Prostate gland (tissue), 2 donors: ENCODE measurements around the gene PALLD. TPM values are rescaled to one million over a fixed set of nuclear protein-coding genes. Genes with fewer than 3 reads are reported as not detected.
A peak's percentile ranks its signal among the peaks of the same experiment; 100 is the strongest.

Experiments
- DNase-seq: peaks from one replicate; pipeline ENCODE4 v3.0.0-alpha.2; 2019; ENCODE audit warnings: low spot score
- H3K27ac ChIP-seq, 2 donors: fragments of 200-600 bp; sonication (generic); 2 replicates each; pipeline ENCODE4 v1.5.1; 2017 to 2019
- H3K27me3 ChIP-seq: fragments of 200-600 bp; sonication (generic); replicated peaks from 2 replicates; pipeline ENCODE4 v1.5.1; 2019; ENCODE audit not compliant: insufficient read depth
- H3K36me3 ChIP-seq, 2 donors: fragments of 200-600 bp; sonication (generic); 1 replicate in 1 of 2; 2 replicates in 1 of 2; pipeline versions ENCODE4 v1.5.1 to v1.8.1; 2017 to 2019
- H3K4me1 ChIP-seq: fragments of 200-600 bp; sonication (generic); replicated peaks from 2 replicates; pipeline ENCODE4 v1.5.1; 2019
- H3K4me3 ChIP-seq, 2 donors: fragments of 200-600 bp; sonication (generic); 2 replicates each; pipeline ENCODE4 v1.5.1; 2017 to 2019
- H3K9me3 ChIP-seq: fragments of 200-600 bp; sonication (generic); 2 replicates; pipeline ENCODE4 v1.5.1; 2017
- CTCF ChIP-seq, 4 experiments: fragments of 200-600 bp in 2 of 4; fragments of 450-650 bp in 2 of 4; sonication (generic) in 2 of 4; IDR thresholded peaks; 1 replicate in 3 of 4; 2 replicates in 1 of 4; pipeline ENCODE4 v1.5.1; 2016 to 2019; ENCODE audit warnings: antibody characterized with exemption in 4 of 4, mild to moderate bottlenecking in 2 of 4, moderate library complexity in 2 of 4
- POLR2A ChIP-seq: fragments of 450-650 bp; IDR thresholded peaks from one replicate; pipeline ENCODE4 v1.6.1; 2016; ENCODE audit warnings: antibody characterized with exemption, mild to moderate bottlenecking
- POLR2AphosphoS5 ChIP-seq: sonication (generic); formaldehyde crosslinking; IDR thresholded peaks from one replicate; pipeline ENCODE4 v1.6.1; 2017; ENCODE audit warnings: antibody characterized with exemption
- WGBS: methylation state at CpG from one replicate; pipeline ENCODE4 v1.1.5; 2018; 5-methylcytosine and 5-hydroxymethylcytosine counted together
- intact Hi-C: fragments of 100-400 bp; cut with DNase I; formaldehyde crosslinking; loops from one replicate; pipeline ENCODE4 v1.14.2; 2022
- total RNA-seq, 2 donors: library from RNA; depleted of rRNA; stranded (reverse); fragments of >200 nt; gene quantifications; one replicate each; pipeline ENCODE4 v1.1.0, GENCODE V29; 2016

Gene PALLD
- total RNA-seq, 2 donors from 2014 or later, result 252 TPM

DNA sequence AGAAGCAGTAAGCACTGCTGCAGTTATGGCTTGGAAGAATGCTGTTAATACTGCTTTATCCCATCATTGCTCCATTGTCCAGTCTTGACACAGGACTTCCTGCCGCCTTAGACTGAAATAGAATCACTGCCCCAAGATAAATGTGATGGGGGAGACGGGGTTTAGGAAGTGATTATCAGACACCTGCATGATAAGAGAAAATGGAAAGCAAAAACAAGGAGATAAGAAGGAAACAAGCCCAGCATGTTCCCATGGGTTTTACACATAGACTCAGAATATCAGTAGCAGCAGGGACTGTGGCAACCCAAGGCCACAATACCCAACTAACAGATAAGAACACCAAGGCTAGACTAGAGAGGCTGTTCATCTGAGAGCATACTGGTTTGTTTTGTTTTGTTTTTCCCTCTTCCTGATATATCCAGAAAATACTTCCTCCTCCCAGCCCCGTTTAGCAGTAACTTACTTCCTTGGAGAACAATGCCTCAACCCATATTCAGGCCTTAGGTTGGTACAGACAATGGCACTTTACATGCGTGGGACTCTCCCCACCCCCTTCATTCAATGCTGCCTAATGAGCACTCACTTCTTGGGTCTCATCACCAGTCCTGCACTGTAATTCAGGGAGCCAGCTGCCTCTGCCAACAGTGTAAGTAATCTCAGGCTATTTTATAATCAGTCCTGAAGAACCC lies 280.6 kb downstream of the PALLD start:
- intact Hi-C loops, result no loop called here
- Histone ChIP-seq H3K4me1 (no peaks in the 10 kb centered on the region), H3K9me3 (no peaks in the 10 kb centered on the region), H3K36me3 (no peaks in the 10 kb centered on the region), H3K27ac (no peak overlapping the region), H3K4me3 (no peak overlapping the region), H3K27me3 (no peaks in the 10 kb centered on the region)
- 81% methylated on average over 4 of the region's 4 CpGs for WGBS
- no peak for DNase-seq
- no peak for TF ChIP-seq POLR2A
- no peak for TF ChIP-seq CTCF (IDR thresholded peaks at IDR 0.05)
- no peak for TF ChIP-seq POLR2AphosphoS5

- Histone ChIP-seq H3K27ac (no peak overlapping the region), H3K36me3 (no peaks in the 10 kb centered on the region), H3K4me1 (no peaks in the 10 kb centered on the region), H3K4me3 (no peak overlapping the region), H3K27me3 (no peaks in the 10 kb centered on the region), H3K9me3 (no peaks in the 10 kb centered on the region)
- intact Hi-C loops, result no loop called here
- TF ChIP-seq POLR2AphosphoS5 (no peak), POLR2A (no peak), CTCF (IDR thresholded peaks at IDR 0.05) (no peak)
- DNase-seq, result no peak
- WGBS, result 88% methylated on average over 4 of the region's 4 CpGs
Observed at GRCh38 chr4:168781341-168781740, 284.5 kb downstream of the PALLD start.

DNA sequence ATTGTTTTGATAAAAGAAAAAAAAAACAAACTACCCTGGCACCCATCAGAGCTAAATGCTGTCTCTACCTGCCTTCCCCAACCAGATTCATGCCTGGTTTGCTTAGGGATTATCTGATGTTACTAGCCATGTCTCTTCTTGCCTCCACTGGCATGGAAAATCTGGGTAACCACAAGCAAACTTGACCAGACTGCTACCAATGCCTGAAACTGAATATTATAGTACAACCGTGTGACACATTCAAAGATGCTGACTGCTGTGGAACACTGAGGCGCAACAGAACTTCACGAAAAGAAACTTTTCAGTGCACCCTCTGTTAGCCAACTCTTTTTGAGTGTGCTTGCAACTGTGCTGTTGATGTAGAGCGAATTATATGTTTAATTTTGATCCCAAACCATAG lies 285.1 kb downstream of the PALLD start:
- no peak overlapping the region for H3K27ac ChIP-seq
- no peak overlapping the region for H3K4me3 ChIP-seq
- WGBS, result 63% methylated on average over 4 of the region's 4 CpGs
- H3K27me3 ChIP-seq, result no peaks in the 10 kb centered on the region
- H3K9me3 ChIP-seq, result no peaks in the 10 kb centered on the region
- intact Hi-C loops, result no loop called here
- TF ChIP-seq CTCF (IDR thresholded peaks at IDR 0.05) (no peak), POLR2A (no peak), POLR2AphosphoS5 (no peak)
- no peaks in the 10 kb centered on the region for H3K4me1 ChIP-seq
- H3K36me3 ChIP-seq, result no peaks in the 10 kb centered on the region
- DNase-seq, result no peak

- whole genome bisulfite sequencing, result 82% methylated on average over 5 of the region's 5 CpGs
- TF ChIP-seq POLR2AphosphoS5 (no peak), POLR2A (no peak), CTCF (IDR thresholded peaks at IDR 0.05) (no peak)
- Histone ChIP-seq H3K36me3 (no peaks in the 10 kb centered on the region), H3K27ac (no peak overlapping the region), H3K27me3 (no peaks in the 10 kb centered on the region), H3K9me3 (no peaks in the 10 kb centered on the region), H3K4me1 (no peaks in the 10 kb centered on the region), H3K4me3 (no peak overlapping the region)
- intact Hi-C loops, result no loop called here
- DNase-seq, result no peak
Observed at GRCh38 chr4:168782439-168782838, 285.6 kb downstream of the PALLD start.

DNA sequence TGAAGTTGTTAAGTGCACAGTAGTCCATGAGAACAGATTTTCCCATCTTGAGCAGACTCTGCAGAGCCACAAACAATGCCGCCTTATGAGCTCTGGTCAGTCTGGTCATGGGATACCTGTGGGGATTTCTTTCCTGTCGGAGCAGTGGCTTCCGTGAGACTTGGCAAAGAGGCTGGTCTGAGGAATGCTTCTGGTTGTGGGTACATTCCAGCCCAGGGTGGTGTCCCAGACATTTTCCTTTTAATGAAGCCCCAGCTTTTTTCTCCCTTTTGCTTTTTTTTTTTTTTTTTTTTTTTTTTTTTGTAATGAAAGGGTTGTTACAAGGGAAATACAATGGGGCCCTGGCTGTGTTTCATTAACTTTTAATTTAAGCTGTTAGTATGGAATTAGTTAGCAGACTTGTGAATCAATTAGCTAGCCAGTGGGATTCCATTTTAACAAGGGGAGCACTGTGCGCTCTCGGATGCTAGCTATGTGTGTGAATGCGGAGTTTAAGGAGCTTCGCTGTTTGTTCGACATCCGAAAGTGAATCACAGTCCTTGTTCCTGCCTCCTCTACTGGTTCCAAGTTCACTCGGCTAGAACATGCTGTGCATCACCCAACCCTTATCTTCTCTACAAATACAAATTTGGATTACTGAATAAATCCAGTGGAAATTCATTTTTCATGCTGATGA lies 288.1 kb downstream of the PALLD start:
- no peak for TF ChIP-seq POLR2AphosphoS5
- no peak for TF ChIP-seq POLR2A
- TF ChIP-seq CTCF (IDR thresholded peaks at IDR 0.05), result no peak
- H3K36me3 ChIP-seq, result no peaks in the 10 kb centered on the region
- peak; percentile 39 for DNase-seq
- H3K9me3 ChIP-seq, result no peaks in the 10 kb centered on the region
- WGBS, result 62% methylated on average over 10 of the region's 10 CpGs
- H3K27me3 ChIP-seq, result no peaks in the 10 kb centered on the region
- intact Hi-C loops, result no loop called here
- no peak overlapping the region for H3K27ac ChIP-seq
- no peak overlapping the region for H3K4me3 ChIP-seq
- H3K4me1 ChIP-seq, result no peaks in the 10 kb centered on the region
